HG02885 (cell line): ENCODE data around the gene RARA.

Experiments
- ATAC-seq: cut with Tn5 transposase; IDR thresholded peaks from one replicate; pipeline ENCODE4 v1.9.1; 2021; ENCODE audit warnings: mild to moderate bottlenecking; ENCODE audit not compliant: unreplicated experiment, poor library complexity

RARA gene

GRCh38 chr17:40313668-40314583 lies 4.9 kb downstream of the RARA start:
- no peak for ATAC-seq

GRCh38 chr17:40314584-40314956 lies 5.6 kb downstream of the RARA start:
- no peak for ATAC-seq

DNA sequence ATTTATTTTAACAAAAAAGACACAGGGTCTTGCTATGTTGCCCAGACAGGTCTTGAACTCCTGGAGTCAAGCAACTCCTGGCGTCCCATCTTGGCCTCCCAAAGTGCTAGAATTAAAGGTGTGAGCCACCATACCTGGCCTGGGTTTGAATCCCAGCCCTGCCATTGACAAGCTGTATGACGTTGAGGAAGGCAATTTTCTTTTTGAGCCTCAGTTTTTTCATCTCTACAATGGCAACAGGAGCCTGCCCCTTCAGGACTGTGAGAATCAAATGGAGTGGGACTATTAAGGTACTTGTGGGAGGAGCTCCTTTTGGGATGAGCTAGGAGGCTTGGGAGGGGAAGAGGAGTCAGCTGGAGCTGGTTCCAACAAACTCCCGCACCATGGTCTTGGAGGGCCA lies 6.2 kb downstream of the RARA start:
- no peak for ATAC-seq

DNA sequence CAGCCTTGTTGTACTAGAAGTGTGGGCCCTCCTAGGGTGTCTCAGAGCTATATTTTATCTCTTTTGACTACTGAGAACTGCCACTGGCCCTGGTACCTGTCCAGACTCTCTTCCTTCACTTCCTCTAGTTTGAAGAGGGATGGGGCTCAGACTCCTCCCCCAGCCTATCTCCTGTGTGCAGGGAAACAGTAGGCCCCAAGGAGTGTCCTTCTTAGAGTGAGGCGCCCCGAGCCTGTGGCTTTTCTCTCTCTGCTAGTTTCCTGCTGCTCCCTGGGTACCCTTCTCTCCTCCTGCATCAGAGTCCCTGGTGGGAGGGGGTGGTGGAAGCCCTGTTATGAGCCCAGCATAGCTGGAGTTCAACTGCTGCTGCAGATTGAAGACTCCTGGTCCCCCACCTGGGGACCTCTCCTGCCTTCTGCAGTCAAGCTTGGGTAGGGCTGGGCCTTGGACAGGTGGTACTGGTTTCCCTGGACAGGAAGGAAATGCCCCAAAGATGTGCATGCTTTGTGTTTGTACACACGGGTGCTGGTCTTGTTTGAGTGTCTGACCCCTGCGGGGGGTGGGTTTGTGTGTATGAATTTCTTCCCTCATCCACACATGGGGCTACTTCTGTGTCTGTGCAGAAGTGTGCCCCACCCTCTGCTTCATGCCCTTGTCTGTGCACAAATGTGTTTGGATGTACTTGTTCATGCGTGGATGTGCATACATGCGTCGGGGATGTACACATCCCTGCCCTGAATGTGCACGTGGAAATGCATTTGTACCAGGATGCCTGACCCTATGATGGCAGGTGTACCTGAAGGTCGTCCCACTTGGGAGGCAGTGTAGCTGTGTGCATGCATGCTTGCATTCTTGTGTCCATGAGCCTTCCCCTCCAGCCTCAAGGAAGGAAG lies 6.9 kb downstream of the RARA start:
- ATAC-seq, result no peak

DNA sequence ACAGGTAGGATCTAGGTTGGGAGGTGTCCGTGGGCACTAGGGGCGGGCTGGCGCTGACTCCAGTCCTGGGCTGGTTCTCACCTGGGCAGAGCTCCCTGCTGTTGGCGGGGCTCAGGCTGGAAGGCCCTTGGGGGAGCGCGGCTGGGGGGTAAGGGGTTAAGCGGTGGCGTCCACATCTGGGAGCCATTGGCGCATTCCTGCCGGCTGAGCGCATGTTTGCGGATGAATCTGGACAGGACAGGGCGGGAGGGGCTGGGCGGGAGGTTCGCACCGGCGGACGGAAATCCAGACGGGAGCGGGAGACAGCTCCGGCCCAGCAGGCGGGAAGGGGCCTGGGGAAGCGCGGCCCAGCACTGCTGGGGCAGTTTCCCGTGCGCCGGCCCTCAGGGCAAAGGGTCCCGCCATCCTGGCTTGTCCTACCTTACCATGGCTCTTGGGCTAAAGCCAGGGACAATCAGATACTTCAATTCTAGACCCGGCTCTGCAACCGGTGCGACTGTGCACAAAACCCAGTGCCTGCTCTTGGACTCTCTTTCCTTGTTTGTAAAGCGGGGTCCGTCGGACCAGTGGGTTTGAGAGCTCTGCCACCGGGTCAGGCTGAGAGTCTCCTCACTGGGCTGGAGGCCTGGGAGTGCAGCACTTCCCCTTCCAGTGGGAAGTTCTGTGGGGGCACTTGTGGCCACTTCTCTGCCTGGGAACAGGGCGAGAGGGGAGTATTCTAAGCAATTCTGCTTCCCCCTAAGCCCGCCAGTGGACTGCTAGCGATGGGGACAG lies 7.8 kb downstream of the RARA start:
- no peak for ATAC-seq

- no peak for ATAC-seq
Observed at GRCh38 chr17:40317345-40317873, 8.4 kb downstream of the RARA start.

GRCh38 chr17:40317880-40318829 lies 9.2 kb downstream of the RARA start:
- peak; percentile 71 for ATAC-seq

- ATAC-seq, result no peak
Observed at GRCh38 chr17:40318830-40319391, 9.9 kb downstream of the RARA start.

DNA sequence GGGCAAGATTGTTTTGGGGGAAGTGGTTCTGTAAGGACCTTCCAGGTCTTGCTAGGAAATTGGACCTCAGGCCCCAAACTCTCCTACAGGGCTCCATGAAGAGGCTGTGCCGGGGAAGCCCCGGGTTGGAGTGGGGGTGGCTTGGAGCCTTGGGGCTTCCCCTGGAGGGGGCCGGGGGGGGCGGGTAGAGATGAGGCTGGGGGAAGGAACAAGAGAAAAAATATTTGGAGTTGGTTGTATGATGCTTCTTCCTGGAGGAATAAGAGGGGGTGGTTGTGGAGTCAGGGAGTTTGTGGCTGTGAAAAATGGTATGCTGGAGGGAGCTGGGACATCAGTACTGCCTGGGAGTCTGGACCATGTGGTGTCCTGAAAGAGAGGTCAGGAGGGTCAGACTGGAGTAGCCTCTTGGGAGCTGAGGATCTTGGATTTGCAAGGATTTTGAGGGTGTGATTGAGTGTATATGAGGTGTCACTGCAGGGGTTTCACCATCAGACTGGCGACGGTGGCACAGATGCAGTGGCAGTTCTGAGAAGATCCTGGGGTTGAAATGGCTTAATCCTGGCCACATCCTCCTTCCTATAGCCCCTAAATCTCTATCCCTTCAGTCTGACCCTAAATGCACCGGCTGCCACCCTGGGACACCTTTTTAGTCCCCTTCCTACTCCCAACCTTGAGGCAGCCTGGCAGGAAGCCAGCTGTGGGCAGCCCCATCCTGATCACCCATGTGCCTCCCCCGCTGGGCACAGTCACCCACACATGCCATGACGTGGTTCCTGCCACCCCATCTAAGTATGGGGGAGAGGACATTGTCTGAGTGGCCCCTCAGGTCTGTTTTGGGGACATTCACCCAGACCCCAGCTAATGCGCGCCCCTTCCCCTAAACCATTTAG lies 10.9 kb downstream of the RARA start:
- ATAC-seq, result no peak

- no peak for ATAC-seq
Observed at GRCh38 chr17:40320756-40321523, 12.0 kb downstream of the RARA start.

DNA sequence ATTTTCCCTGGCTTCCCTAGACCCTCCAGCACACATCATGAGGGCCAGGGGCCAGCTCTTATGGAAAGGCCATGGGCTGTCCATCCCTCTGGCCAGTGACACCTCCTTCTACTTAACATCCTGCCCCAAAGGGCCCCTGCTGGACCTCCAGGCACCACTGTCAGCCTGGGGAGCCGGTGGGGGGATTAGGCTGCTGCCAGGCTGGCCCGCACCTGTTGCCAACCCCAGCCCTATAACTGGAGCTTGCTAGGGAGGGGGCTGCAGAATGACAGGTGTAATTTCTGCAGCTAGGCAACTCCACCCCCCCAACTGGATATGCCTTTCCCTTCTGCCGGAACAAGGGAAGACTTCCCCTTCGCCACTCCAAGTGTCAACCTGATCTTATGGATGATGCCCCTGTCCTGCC lies 12.5 kb downstream of the RARA start:
- ATAC-seq, result no peak

DNA sequence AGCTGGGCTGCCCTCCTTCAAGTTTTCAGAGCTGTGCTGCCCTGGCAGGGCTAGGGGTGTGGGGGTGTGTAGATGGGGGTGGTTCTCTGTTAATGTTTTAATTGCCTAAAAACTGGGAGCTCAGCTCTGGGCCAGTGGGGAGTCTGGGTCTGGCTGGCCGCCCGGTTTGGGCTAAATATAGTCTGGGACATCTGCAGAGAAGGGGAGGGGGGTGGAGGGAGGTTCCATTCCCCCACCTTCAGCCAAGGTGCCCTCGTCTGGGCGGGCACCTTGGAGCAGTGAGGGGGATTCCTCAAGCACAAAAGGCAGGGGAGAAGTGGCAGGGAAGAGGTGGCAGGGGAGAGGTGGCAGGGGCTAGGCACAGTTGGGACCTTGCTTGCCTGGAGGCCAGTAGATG lies 13.0 kb downstream of the RARA start:
- ATAC-seq, result no peak

DNA sequence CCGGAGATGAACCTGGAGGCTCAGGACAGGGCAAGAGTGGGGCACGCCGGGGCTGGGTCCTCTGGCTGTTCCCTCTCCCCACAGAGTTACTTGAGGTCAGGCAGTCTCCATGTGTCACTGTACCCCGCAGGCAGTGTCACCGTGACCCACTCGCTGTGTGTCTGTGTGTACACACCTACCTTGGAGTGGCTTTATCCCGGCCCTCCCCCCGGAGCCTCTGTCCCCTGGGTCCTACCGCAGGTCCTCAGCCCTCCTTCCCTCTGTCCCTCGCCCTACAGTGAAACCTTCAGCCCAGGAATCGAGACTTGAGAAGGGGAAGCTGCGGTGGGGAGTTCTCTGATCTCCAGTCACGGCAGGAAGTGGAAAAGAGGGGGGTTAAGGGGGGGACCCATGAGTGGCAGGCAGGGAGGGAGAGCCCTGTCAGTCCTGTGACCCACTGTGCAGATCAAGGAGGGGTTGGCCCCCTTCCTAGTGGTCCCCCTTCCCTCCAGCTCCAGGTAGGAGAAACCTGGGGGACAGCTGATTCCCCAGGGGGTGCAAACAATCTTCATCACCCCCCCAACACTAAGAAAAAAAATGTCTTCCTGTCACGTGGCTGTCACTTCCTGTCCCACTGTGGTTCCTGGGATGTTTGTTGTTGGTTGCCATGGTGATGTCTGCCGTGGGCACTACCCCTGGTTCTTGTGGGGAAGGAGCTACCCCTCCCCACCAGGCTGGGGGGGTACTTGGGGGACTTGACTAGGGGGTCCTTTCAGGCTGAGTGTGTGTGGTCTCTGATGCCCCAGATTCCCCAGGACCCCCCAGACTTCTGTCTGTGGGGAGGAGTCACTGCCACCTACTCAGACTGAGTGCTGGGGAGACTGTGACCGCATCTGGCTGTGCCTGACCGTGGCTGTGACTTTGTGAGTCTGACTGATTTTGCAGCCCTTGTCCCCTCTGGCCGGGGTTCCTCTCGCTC lies 13.7 kb downstream of the RARA start:
- ATAC-seq, result peak; percentile 34

DNA sequence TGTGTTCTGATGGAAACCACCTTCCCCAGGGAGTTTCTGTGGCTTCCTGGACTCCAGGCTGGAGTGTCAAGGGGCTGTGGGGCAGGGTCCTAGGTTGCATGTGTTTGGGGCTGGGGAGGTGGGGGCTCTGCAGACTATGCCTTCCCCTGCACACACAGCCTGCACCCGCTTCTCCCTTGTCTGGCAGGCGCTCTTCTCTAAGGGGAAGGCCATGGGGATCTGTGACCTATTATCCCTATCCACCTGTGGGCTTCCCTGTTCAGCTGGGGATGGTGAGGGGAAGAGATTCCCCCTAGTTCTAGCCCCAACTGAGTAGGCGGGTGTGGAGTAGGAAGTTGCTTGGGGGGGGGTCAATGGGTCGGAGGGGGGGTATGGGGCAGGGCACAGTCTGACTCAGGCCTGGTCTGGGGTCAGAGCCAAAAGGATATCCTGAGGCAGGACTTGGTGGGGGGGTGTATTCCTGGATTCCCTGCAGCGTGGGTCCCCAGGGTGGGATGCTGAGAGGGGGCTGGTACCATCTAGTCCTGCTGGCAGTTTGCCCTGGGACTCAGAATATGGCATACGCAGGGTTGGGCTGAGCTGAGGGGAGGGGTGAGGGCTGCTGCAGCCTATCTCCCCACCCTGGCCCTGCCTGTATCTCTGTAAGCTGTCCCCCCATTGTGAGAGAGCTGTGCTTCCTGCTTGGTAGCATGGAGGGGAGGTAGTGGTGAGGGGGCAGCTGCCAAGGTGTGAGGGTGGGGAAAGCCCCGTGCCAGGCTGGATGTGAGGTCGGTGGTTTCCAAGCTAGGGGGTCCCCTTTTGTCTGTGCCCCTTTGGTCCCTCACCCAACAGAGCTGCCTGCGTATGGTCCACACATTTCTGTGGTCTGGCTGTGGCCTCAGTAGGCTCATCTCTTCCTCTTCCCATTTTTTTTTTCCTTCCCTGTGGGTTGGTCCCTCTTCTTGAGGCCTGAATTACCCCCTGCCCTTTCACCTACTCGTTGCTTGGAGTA lies 14.7 kb downstream of the RARA start:
- ATAC-seq, result no peak
